ENCODE measurements around the gene PIGZ. TPM values are rescaled to one million over a fixed set of nuclear protein-coding genes. Genes with fewer than 3 reads are reported as not detected.

The PIGZ gene
- total RNA-seq, 1 donor from 2014 or later = 0.63 TPM

DNA sequence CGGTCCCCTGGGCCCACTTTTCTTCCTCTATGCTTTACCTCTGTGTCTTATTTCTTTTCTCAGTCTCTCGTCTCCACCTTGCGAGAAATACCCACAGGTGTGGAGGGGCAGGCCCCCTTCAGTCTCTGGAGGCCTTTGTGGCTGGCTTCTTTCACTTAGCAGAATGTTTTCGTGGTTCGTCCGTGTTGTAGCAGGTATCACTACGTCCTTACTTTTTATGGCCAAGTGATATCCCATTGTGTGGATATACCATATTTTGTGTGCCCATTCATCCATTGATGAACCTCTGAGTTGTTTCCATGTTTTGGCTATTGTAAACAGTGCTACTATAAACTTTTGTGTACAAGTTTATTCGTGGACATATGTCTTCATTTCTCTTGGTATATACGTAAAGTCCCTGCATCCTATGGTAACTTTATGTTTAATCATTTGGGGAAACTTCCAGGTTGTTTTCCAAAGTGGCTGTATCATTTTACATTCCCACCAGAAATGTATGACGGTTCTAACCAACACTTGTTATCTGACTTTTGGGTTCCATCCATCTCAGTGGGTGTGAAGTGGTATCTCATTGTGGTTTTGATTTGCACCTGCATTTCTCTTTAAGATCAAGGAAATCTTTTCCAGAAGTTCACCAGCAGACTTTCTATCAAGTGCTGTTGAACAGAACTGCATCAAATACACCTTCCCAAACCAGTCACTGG, 5.6 kb downstream of the PIGZ start:
- no peak for DNase-seq (ENCODE audit: low read depth)
- H3K4me3 ChIP-seq (ENCODE audit: low read depth, low read length) = no peak overlapping the region
- TF ChIP-seq, protein P1, sequence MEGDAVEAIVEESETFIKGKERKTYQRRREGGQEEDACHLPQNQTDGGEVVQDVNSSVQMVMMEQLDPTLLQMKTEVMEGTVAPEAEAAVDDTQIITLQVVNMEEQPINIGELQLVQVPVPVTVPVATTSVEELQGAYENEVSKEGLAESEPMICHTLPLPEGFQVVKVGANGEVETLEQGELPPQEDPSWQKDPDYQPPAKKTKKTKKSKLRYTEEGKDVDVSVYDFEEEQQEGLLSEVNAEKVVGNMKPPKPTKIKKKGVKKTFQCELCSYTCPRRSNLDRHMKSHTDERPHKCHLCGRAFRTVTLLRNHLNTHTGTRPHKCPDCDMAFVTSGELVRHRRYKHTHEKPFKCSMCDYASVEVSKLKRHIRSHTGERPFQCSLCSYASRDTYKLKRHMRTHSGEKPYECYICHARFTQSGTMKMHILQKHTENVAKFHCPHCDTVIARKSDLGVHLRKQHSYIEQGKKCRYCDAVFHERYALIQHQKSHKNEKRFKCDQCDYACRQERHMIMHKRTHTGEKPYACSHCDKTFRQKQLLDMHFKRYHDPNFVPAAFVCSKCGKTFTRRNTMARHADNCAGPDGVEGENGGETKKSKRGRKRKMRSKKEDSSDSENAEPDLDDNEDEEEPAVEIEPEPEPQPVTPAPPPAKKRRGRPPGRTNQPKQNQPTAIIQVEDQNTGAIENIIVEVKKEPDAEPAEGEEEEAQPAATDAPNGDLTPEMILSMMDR (conservative IDR thresholded peaks at IDR 0.05; ENCODE audit: low read depth, low read length) = no peak

DNA sequence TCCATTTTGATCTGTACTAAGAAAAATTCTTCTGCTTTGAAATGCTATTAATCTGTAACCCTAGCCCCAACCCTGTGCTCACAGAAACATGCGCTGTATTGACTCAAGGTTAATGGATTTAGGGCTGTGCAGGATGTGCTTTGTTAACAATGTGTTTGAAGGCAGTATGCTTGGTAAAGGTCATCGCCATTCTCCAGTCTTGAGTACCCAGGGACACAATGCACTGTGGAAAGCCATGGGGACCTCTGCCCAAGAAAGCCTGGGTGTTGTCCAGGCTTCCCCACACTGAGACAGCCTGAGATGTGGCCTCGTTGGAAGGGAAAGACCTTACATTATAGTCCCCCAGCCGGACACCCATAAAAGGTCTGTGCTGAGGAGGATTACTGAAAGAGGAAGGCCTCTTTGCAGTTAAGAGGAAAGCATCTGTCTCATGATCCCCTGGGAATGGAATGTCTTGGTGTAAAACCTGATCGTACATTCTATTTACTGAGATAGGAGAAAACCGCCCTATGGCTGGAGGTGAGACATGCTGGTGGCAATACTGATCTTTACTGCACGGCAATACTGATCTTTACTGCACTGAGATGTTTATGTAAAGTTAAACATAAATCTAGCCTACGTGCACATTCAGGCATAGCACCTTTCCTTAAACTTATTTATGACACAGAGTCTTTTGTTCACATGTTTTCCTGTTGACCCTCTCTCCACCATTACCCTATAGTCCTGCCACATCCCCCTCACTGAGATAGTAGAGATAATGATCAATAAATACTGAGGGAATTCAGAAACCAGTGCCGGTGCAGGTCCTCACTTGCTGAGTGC, 6.3 kb downstream of the PIGZ start:
- DNase-seq (ENCODE audit: low read depth) = no peak
- H3K4me3 ChIP-seq (ENCODE audit: low read depth, low read length) = no peak overlapping the region
- TF ChIP-seq, protein P1 (conservative IDR thresholded peaks at IDR 0.05; ENCODE audit: low read depth, low read length) = no peak

DNA sequence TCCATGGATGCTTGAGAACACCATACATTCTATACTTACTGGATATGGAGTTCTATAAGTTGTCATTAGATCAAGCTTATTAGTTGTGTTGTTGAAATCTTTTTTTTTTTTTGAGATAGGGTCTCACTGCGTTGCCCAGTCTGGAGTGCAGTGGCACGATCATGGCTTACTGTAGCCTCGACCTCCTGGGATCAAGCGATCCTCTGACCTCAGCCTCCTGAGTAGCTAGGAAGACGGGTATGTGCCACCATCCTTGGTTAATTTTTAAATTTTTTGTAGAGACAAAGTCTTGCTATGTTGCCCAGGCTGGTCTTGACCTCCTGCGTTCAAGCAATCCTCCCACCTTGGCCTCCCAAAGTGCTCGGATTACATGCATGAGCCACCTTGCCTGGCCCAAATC, 13.8 kb downstream of the PIGZ start:
- no peak overlapping the region for H3K4me3 ChIP-seq (ENCODE audit: low read depth, low read length)
- TF ChIP-seq, protein P1 (conservative IDR thresholded peaks at IDR 0.05; ENCODE audit: low read depth, low read length) = no peak
- no peak for DNase-seq (ENCODE audit: low read depth)

DNA sequence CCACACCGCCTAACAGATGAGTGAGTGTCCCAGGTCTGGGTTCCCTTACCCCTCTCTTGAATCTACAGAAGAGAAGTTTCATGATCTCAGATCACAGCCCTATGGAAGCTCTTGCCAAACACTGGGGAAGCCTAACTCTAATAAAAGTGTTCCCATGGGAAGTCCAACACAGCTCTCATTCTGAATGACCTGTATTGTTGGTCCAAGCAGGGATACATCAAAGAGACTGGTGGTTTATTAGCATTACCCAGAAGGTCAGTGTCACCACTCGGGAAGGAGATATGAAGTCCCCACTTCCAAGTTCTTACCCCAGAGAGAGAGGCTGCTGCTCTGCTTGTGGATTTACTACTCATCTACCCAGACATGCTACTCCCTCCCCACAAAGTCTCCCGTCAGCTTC, 17.3 kb downstream of the PIGZ start:
- no peak for DNase-seq (ENCODE audit: low read depth)
- H3K4me3 ChIP-seq (ENCODE audit: low read depth, low read length) = no peak overlapping the region
- TF ChIP-seq, protein P1 (conservative IDR thresholded peaks at IDR 0.05; ENCODE audit: low read depth, low read length) = no peak

DNA sequence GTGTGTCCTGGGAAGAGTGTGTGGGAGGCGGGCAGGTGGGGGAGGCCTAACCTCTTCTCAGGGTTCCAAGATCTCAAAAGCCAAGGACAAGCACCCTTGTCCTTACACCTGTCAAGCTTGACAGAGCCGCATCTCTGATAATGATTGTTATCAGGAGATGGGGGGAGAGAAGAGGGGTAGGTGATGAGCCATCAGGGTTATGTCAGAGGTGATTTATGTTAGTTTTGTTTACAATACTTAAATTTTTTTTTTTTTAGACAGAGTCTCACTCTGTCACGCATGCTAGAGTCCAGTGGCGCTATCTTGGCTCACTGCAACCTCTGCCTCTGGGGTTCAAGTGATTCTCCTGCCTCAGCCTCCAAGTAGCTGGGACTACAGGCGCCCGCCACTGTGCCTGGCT, 18.9 kb downstream of the PIGZ start:
- no peak for DNase-seq (ENCODE audit: low read depth)
- TF ChIP-seq, protein P1 (conservative IDR thresholded peaks at IDR 0.05; ENCODE audit: low read depth, low read length) = no peak
- H3K4me3 ChIP-seq (ENCODE audit: low read depth, low read length) = no peak overlapping the region

DNA sequence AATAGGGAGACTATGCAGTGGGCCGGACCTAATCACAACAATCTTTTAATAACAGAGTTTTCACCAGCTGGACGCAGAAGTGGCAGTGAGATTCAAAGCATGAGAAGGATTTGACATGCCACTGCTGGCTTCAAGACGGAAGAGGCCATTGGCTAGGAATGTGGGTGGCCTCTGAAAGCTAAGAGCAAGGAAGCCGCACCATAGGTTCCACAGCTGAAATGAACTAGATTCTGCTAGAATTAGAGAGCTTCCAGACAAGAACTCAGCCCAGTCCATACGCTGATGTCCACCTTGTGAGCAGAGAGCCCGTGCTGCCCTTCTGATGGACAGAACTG, 19.4 kb downstream of the PIGZ start:
- TF ChIP-seq, protein P1 (conservative IDR thresholded peaks at IDR 0.05; ENCODE audit: low read depth, low read length) = no peak

More for the DNA sequence above, 19.4 kb downstream of the PIGZ start:
- no peak for DNase-seq (ENCODE audit: low read depth)
- no peak overlapping the region for H3K4me3 ChIP-seq (ENCODE audit: low read depth, low read length)

Measured in epithelial cell of proximal tubule (primary cell).